MM.1S (cell line): Measurements from ENCODE around the gene PADI6.
"Not testable (repeated sequence)": the region's sequence is repeated elsewhere in the genome, so short reads cannot be mapped to it uniquely, and the experiment has no call there.

Experiments used
- DNase-seq: peaks from one replicate; pipeline ENCODE4 v3.0.0-alpha.2; 2015
- H2AFZ ChIP-seq: fragments of 300-600 bp; sonication (generic); 2 replicates; pipeline ENCODE4 v1.6.0; 2016; ENCODE audit warnings: antibody characterized with exemption, low read length
- H3F3A ChIP-seq: fragments of 300-600 bp; sonication (generic); 2 replicates; pipeline ENCODE4 v1.6.1; 2016; ENCODE audit warnings: mild to moderate bottlenecking, antibody characterized with exemption, low read length, moderate library complexity, mixed read lengths; ENCODE audit not compliant: insufficient read depth
- H3K27ac ChIP-seq: fragments of 300-600 bp; sonication (generic); 2 replicates; pipeline ENCODE4 v1.5.1; 2016; ENCODE audit warnings: mild to moderate bottlenecking, low read length
- H3K27me3 ChIP-seq: fragments of 300-600 bp; sonication (generic); replicated peaks from 2 replicates; pipeline ENCODE4 v1.6.0; 2016; ENCODE audit warnings: low read length; ENCODE audit not compliant: insufficient read depth
- H3K36me3 ChIP-seq: fragments of 300-600 bp; sonication (generic); replicated peaks from 2 replicates; pipeline ENCODE4 v1.6.1; 2016; ENCODE audit warnings: mild to moderate bottlenecking, low read length, mixed read lengths; ENCODE audit not compliant: insufficient read depth
- H3K4me1 ChIP-seq: fragments of 300-600 bp; sonication (generic); 2 replicates; pipeline ENCODE4 v1.6.1; 2016; ENCODE audit warnings: low read length, mixed read lengths
- H3K4me2 ChIP-seq: fragments of 300-600 bp; sonication (generic); 2 replicates; pipeline ENCODE4 v1.6.0; 2016; ENCODE audit warnings: low read depth, low read length
- H3K4me3 ChIP-seq: fragments of 300-600 bp; sonication (generic); 2 replicates; pipeline ENCODE4 v1.5.1; 2016; ENCODE audit warnings: low read length, mixed read lengths
- H3K79me2 ChIP-seq: fragments of 300-600 bp; sonication (generic); 2 replicates; pipeline ENCODE4 v1.6.1; 2016; ENCODE audit warnings: mixed run types, low read length, mixed read lengths
- H3K9ac ChIP-seq: fragments of 300-600 bp; sonication (generic); 2 replicates; pipeline ENCODE4 v1.6.1; 2016; ENCODE audit warnings: low read length, mixed read lengths
- H3K9me2 ChIP-seq: fragments of 300-600 bp; sonication (generic); replicated peaks from 2 replicates; pipeline ENCODE4 v1.6.1; 2016; ENCODE audit warnings: mild to moderate bottlenecking, low read length, mixed read lengths; ENCODE audit not compliant: insufficient read depth
- H3K9me3 ChIP-seq: fragments of 300-600 bp; sonication (generic); replicated peaks from 2 replicates; pipeline ENCODE4 v1.6.1; 2016; ENCODE audit warnings: mild to moderate bottlenecking, low read length, mixed read lengths; ENCODE audit not compliant: insufficient read depth
- H4K20me1 ChIP-seq: fragments of 300-600 bp; sonication (generic); 2 replicates; pipeline ENCODE4 v1.6.1; 2016; ENCODE audit warnings: mild to moderate bottlenecking, low read length, moderate library complexity, mixed read lengths; ENCODE audit not compliant: insufficient read depth
- EZH2 ChIP-seq: fragments of 300-600 bp; sonication (generic); optimal IDR thresholded peaks from 2 replicates; pipeline ENCODE3; 2017; ENCODE audit warnings: low read depth, mild to moderate bottlenecking, antibody characterized with exemption, low read length, mixed read lengths
- EZH2phosphoT487 ChIP-seq: fragments of 300-600 bp; sonication (generic); IDR thresholded peaks from 2 replicates; pipeline ENCODE4 v1.6.1; 2018; ENCODE audit warnings: antibody characterized with exemption, low read length
- TF ChIP-seq, protein P1 (sequence below): fragments of 300-600 bp; sonication (generic); IDR thresholded peaks from 2 replicates; pipeline ENCODE4 v1.5.1; 2016; ENCODE audit warnings: antibody characterized with exemption, low read length, mixed read lengths

The PADI6 gene

DNA sequence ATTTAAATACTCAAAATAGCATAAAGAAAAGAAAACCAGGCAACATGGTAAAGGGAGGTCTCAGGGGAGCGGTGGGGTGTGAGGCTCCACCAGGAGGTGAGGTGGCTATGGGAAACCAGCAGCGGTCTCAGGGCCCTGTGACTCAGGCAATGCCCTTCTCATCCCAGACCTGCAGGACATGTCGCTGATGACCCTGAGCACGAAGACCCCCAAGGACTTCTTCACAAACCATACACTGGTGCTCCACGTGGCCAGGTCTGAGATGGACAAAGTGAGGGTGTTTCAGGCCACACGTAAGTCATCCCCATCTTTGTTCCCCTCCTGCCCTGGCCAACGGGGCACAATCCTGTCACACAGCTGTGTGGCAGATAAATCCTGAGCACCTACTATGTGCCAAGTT, 32.5 kb upstream of the PADI6 start:
- Histone ChIP-seq H2AFZ (no peak overlapping the region), H3K9ac (no peak overlapping the region), H3K27ac (no peak overlapping the region), H3F3A (no peaks in the 10 kb centered on the region), H3K36me3 (no peaks in the 10 kb centered on the region), H3K9me2 (no peaks in the 10 kb centered on the region), H4K20me1 (no peaks in the 10 kb centered on the region), H3K4me3 (no peak overlapping the region), H3K27me3 (peaks cover 73% of the 10 kb centered on the region), H3K79me2 (no peaks in the 10 kb centered on the region), H3K4me2 (no peak overlapping the region), H3K9me3 (no peaks in the 10 kb centered on the region), H3K4me1 (no peaks in the 10 kb centered on the region)
- no peak for DNase-seq
- TF ChIP-seq, protein P1, sequence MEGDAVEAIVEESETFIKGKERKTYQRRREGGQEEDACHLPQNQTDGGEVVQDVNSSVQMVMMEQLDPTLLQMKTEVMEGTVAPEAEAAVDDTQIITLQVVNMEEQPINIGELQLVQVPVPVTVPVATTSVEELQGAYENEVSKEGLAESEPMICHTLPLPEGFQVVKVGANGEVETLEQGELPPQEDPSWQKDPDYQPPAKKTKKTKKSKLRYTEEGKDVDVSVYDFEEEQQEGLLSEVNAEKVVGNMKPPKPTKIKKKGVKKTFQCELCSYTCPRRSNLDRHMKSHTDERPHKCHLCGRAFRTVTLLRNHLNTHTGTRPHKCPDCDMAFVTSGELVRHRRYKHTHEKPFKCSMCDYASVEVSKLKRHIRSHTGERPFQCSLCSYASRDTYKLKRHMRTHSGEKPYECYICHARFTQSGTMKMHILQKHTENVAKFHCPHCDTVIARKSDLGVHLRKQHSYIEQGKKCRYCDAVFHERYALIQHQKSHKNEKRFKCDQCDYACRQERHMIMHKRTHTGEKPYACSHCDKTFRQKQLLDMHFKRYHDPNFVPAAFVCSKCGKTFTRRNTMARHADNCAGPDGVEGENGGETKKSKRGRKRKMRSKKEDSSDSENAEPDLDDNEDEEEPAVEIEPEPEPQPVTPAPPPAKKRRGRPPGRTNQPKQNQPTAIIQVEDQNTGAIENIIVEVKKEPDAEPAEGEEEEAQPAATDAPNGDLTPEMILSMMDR: no peak
- TF ChIP-seq EZH2 (no peak), EZH2phosphoT487 (no peak)

DNA sequence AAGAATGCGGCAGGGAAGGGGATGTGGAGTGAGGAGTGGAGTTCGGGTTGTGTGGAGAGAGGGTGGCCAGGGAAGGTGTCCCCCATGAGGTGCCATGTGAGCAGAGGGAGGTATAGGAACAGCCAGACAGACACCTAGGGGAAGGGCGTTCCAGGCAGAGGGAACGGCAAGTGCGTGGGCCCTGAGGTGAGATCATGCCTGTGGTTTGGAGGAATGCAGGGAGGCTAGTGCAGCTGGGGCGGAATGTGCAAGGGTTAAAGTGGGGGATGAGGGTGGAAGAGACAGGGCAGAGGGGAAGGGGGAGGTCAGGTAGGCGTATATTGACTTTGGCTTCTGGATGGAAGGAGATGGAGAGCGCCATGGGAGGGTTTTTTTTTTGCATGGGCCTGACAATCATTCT, 31.6 kb upstream of the PADI6 start:
- no peak overlapping the region for H3K4me3 ChIP-seq
- H3K4me1 ChIP-seq: no peaks in the 10 kb centered on the region
- no peak for TF ChIP-seq EZH2
- TF ChIP-seq EZH2phosphoT487: no peak
- TF ChIP-seq, protein P1: no peak
- H3K36me3 ChIP-seq: no peaks in the 10 kb centered on the region
- H3F3A ChIP-seq: no peaks in the 10 kb centered on the region
- no peak for DNase-seq
- H3K9me3 ChIP-seq: no peaks in the 10 kb centered on the region
- H4K20me1 ChIP-seq: no peaks in the 10 kb centered on the region
- H2AFZ ChIP-seq: no peak overlapping the region
- H3K9me2 ChIP-seq: no peaks in the 10 kb centered on the region
- peaks cover 67% of the 10 kb centered on the region for H3K27me3 ChIP-seq
- H3K27ac ChIP-seq: no peak overlapping the region
- H3K9ac ChIP-seq: no peak overlapping the region
- H3K4me2 ChIP-seq: no peak overlapping the region
- no peaks in the 10 kb centered on the region for H3K79me2 ChIP-seq

DNA sequence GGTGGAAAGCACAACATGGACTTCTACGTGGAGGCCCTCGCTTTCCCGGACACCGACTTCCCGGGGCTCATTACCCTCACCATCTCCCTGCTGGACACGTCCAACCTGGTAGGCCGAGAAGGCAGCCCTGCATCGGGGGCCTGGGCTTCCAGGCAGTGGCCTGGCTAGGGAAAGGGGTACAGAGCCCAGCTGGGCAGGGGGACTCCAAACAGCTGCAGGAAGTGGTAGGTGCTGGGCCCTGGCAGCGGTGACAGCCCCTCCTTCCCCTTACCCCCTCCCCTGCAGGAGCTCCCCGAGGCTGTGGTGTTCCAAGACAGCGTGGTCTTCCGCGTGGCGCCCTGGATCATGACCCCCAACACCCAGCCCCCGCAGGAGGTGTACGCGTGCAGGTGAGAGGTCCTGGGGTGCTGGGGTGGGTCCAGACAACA, 30.0 kb upstream of the PADI6 start:
- no peaks in the 10 kb centered on the region for H3K9me3 ChIP-seq
- no peaks in the 10 kb centered on the region for H3K9me2 ChIP-seq

DNA sequence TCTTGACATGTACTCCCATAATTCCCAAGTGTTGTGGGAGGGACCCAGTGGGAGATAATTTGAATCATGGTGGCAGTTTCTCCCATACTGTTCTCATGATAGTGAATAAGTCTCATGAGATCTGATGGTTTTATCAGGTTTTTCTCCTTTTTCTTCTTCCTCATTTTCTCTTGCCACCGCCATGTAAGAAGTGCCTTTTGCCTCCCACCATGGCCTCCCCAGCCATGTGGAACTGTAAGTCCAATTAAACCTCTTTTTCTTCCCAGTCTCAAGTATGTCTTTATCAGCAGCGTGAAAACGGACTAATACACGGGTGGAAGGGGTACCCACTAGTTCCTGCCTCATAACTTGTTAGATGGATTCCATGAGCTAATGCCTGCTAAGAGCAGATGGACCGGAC, 26.5 kb upstream of the PADI6 start:
- DNase-seq, H4K20me1 ChIP-seq, H3F3A ChIP-seq, H3K9me3 ChIP-seq, H3K9ac ChIP-seq, H3K4me2 ChIP-seq, H3K79me2 ChIP-seq, H3K4me3 ChIP-seq, H3K9me2 ChIP-seq, H3K27ac ChIP-seq, H3K36me3 ChIP-seq, H2AFZ ChIP-seq, H3K4me1 ChIP-seq: not testable (repeated sequence)
- H3K27me3 ChIP-seq: peaks cover 70% of the 10 kb centered on the region

More for the DNA sequence above, 30.0 kb upstream of the PADI6 start:
- Histone ChIP-seq H3F3A (no peaks in the 10 kb centered on the region), H3K9ac (no peak overlapping the region), H3K79me2 (no peaks in the 10 kb centered on the region), H4K20me1 (no peaks in the 10 kb centered on the region), H3K27ac (no peak overlapping the region), H3K27me3 (peaks cover 68% of the 10 kb centered on the region), H3K4me2 (no peak overlapping the region), H3K4me3 (no peak overlapping the region), H3K36me3 (no peaks in the 10 kb centered on the region), H2AFZ (no peak overlapping the region), H3K4me1 (no peaks in the 10 kb centered on the region)
- no peak for DNase-seq
- TF ChIP-seq EZH2 (no peak), EZH2phosphoT487 (no peak)
- TF ChIP-seq, protein P1: no peak
